Activated B cell treated with CpG ODN at 0.5 μM for 24 hours (primary cell): ENCODE data around the gene FBXO9. TPM values are rescaled to one million over a fixed set of nuclear protein-coding genes. Genes with fewer than 3 reads are reported as not detected.

ENCODE experiments used
- ATAC-seq: fragments of 200-7000 bp; cut with Tn5 transposase; one replicate; pipeline ENCODE4 v1.10.0; 2021; ENCODE audit warnings: low read depth, mild to moderate bottlenecking, moderate library complexity
- CTCF ChIA-PET: fragments of 350-600 bp; sonication (Branson Sonifier 250); formaldehyde crosslinking; loops from one replicate; lab custom pipeline; 2021; ENCODE audit warnings: antibody characterized with exemption; lab: Charles Lee
- POLR2A ChIA-PET: fragments of 350-600 bp; sonication (Branson Sonifier 250); formaldehyde crosslinking; loops from one replicate; lab custom pipeline; 2021; ENCODE audit warnings: antibody characterized with exemption; lab: Charles Lee
- DNase-seq: peaks from one replicate; pipeline ENCODE4 v3.0.0; 2022
- H3K27ac Mint-ChIP-seq: one replicate; pipeline ENCODE4 v1.8.0; 2020; ENCODE audit warnings: mixed read lengths
- H3K27me3 Mint-ChIP-seq: one replicate; pipeline ENCODE4 v1.8.0; 2021; ENCODE audit warnings: mixed read lengths
- H3K36me3 Mint-ChIP-seq: one replicate; pipeline ENCODE4 v1.8.0; 2021; ENCODE audit warnings: low read depth, mixed read lengths
- H3K4me1 Mint-ChIP-seq: one replicate; pipeline ENCODE4 v1.8.0; 2021; ENCODE audit warnings: mixed read lengths
- H3K4me3 Mint-ChIP-seq: one replicate; pipeline ENCODE4 v1.8.0; 2020; ENCODE audit warnings: mild to moderate bottlenecking, mixed read lengths
- H3K9me3 Mint-ChIP-seq: one replicate; pipeline ENCODE4 v1.8.0; 2020; ENCODE audit warnings: mixed read lengths
- intact Hi-C: fragments of 100-400 bp; cut with micrococcal nuclease; formaldehyde crosslinking; loops from one replicate; pipeline ENCODE4 v1.15.1; 2024
- total RNA-seq: library from RNA; stranded (reverse); gene quantifications from 2 replicates; pipeline ENCODE4 v1.2.3, GENCODE V29; 2022
- TF ChIP-seq, protein P1 (sequence below): fragments of 200-600 bp; IDR thresholded peaks from one replicate; pipeline ENCODE4 v1.8.0; 2022; ENCODE audit warnings: antibody characterized with exemption, mild to moderate bottlenecking

The FBXO9 gene
- total RNA-seq, 1 donor from 2014 or later = 62.1 TPM

DNA sequence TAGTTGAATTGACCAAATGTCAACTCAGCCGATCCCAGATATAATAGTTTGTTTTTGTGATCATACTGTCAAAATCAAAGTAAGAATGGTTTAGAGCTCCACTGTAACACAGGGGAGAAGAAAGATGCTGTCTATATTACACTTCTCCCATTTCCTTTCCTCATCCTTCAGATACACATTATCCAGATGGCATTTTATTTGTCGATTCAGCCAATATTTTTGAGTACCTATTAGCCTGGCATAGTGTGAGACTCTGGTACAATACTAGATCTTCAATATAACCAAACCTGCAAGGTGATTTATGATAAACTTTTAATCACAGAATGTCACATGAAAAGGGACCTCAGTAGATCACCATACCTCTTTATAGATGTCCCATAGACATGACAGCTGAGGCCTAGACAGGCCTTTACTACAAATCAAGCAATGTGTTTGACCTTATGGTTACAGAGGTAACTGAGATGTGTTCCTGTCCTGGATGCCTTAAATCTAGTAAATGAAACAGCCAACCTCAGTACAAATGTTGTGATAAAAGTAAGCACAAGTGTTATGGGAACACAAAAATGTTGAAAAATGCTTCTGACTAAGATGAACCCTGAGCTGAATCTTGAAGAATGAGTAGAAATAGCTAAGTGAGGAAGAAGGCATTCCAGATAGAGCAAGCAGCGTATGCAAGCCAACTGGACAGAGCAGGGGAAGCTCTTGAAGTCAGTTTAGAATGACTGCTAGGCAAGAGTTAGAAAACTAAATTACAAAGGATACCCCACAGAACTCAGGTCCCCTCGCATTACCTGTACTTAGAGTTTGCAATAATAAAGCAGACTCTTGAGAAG is 1.9 kb downstream of the FBXO9 start:
- DNase-seq (no peak), ATAC-seq (no peak)
- peaks cover 14% of the 10 kb centered on the region for H3K36me3 Mint-ChIP-seq
- peak overlapping the region; percentile 100 for H3K4me3 Mint-ChIP-seq
- intact Hi-C loops = no loop called here
- H3K27ac Mint-ChIP-seq = peak overlapping the region; percentile 41
- H3K9me3 Mint-ChIP-seq = no peaks in the 10 kb centered on the region
- H3K27me3 Mint-ChIP-seq = no peaks in the 10 kb centered on the region
- TF ChIP-seq, protein P1, sequence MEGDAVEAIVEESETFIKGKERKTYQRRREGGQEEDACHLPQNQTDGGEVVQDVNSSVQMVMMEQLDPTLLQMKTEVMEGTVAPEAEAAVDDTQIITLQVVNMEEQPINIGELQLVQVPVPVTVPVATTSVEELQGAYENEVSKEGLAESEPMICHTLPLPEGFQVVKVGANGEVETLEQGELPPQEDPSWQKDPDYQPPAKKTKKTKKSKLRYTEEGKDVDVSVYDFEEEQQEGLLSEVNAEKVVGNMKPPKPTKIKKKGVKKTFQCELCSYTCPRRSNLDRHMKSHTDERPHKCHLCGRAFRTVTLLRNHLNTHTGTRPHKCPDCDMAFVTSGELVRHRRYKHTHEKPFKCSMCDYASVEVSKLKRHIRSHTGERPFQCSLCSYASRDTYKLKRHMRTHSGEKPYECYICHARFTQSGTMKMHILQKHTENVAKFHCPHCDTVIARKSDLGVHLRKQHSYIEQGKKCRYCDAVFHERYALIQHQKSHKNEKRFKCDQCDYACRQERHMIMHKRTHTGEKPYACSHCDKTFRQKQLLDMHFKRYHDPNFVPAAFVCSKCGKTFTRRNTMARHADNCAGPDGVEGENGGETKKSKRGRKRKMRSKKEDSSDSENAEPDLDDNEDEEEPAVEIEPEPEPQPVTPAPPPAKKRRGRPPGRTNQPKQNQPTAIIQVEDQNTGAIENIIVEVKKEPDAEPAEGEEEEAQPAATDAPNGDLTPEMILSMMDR = no peak
- ChIA-PET CTCF (interaction anchor here (1.2 to 1.5 kb wide), 2 partner anchors 72 to 417 kb away, joined by 3 to 4 read pairs; partner anchors contain the start of gene GSTA4), POLR2A (interaction anchor here (2.6 kb wide), 1 partner anchor 72 kb away, joined by 12 read pairs; the partner anchor contains the start of gene GSTA4)
- peaks cover 47% of the 10 kb centered on the region for H3K4me1 Mint-ChIP-seq

DNA sequence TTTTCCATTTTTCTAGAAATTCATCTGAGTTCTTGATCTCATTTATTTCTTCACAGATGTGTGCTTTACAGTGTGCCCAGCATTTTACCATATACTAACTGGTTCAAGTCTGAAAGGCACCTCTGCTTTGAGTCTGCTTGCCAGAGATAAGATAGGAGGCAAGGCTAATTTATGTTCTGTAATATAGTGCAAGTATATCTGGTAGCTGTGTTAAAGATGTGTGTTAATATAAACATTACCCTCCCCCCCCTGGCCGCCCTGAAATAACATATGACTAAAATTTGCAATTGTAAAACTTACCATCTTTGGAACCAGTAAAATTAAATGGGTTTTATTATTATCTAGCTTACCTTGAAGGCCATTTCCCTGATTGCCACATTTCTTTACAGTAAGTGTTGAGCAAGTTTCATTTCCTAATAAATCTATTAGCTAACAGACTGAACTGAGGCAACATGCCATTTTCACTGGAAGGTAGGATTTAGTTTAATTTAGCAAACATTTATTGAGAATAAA is 2.7 kb downstream of the FBXO9 start:
- POLR2A ChIA-PET = interaction anchor here (0.6 kb wide), 1 partner anchor 343 kb away, joined by 3 read pairs; no protein-coding TSS in a partner anchor
- no peak for ATAC-seq

DNA sequence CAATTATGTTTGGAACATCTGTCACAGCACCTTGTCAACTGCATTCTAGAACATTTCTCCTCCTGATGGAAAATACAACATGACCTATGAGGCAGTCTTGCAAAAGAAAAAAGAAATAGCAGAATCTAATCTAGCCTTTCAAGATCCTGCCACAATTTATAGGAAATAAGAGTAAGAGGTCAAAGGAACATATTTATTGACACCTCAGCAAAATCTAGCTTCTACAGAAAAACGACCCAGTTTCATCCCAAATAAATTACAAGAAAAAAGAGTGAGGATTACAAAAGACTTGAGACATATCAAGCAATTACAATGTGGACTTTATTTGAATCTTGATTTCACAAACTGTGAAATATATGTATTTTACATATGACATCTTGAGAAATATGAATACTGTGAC is 4.2 kb downstream of the FBXO9 start:
- H3K9me3 Mint-ChIP-seq = no peaks in the 10 kb centered on the region
- ChIA-PET POLR2A (interaction anchor here (0.6 kb wide), 1 partner anchor 170 kb away, joined by 3 read pairs; no protein-coding TSS in a partner anchor), CTCF (no interaction called here)
- no peak for DNase-seq
- H3K4me3 Mint-ChIP-seq = no peak overlapping the region
- H3K4me1 Mint-ChIP-seq = peaks cover 34% of the 10 kb centered on the region
- intact Hi-C loops = no loop called here
- H3K36me3 Mint-ChIP-seq = peaks cover 30% of the 10 kb centered on the region
- no peak for ATAC-seq
- H3K27ac Mint-ChIP-seq = no peak overlapping the region
- H3K27me3 Mint-ChIP-seq = no peaks in the 10 kb centered on the region
- TF ChIP-seq, protein P1 = no peak

More for the DNA sequence above, 2.7 kb downstream of the FBXO9 start:
- no peak for DNase-seq
- no peaks in the 10 kb centered on the region for H3K27me3 Mint-ChIP-seq
- CTCF ChIA-PET = no interaction called here
- intact Hi-C loops = no loop called here
- H3K36me3 Mint-ChIP-seq = peaks cover 18% of the 10 kb centered on the region
- H3K4me3 Mint-ChIP-seq = no peak overlapping the region
- H3K27ac Mint-ChIP-seq = no peak overlapping the region
- TF ChIP-seq, protein P1 = no peak
- H3K4me1 Mint-ChIP-seq = peaks cover 40% of the 10 kb centered on the region
- no peaks in the 10 kb centered on the region for H3K9me3 Mint-ChIP-seq

DNA sequence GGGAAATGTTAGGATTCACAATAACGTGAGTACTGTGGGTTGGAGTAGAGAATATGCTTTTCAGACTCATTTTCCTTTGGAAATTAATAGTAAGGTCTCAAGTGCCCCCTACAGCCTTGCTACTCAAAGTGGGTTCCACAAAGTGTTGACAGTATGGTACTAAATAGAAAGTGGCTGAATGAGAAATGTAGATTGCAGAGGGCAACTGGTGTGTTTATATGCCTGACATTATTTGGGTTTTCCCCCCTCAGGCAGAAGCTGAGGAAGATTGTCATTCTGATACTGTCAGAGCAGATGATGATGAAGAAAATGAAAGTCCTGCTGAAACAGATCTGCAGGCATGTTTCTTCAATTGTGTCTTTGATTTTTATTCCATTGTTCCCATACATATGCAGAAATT is 5.6 kb downstream of the FBXO9 start:
- DNase-seq (no peak), ATAC-seq (peak; percentile 77)
- no peaks in the 10 kb centered on the region for H3K9me3 Mint-ChIP-seq
- H3K4me1 Mint-ChIP-seq = peaks cover 31% of the 10 kb centered on the region
- H3K27me3 Mint-ChIP-seq = no peaks in the 10 kb centered on the region
- ChIA-PET POLR2A (no interaction called here), CTCF (no interaction called here)
- peaks cover 32% of the 10 kb centered on the region for H3K36me3 Mint-ChIP-seq
- peak overlapping the region; percentile 14 for H3K27ac Mint-ChIP-seq
- intact Hi-C loops = no loop called here
- no peak overlapping the region for H3K4me3 Mint-ChIP-seq
- TF ChIP-seq, protein P1 = no peak

DNA sequence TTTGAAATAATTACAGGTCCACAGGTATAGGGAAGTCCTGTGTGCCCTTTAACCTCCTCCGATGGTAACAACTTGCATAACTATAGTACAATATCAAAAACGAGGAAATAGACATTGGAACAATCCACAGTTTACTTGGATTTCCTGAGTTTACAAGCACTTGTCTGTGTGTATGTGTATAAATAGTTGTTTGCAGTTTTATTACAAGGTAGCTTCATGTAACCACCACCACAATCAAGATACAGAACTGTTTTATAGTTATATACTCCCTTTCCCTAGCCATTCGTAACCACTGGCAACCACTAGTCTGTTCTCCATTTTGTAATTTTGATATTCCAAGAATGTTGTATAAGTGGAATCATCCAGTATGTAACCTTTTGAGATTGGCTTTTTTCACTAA is 9.1 kb downstream of the FBXO9 start:
- no peak for DNase-seq
- H3K4me1 Mint-ChIP-seq = peaks cover 8% of the 10 kb centered on the region
- POLR2A ChIA-PET = no interaction called here
- intact Hi-C loops = no loop called here
- CTCF ChIA-PET = no interaction called here
- H3K27ac Mint-ChIP-seq = no peak overlapping the region
- no peak overlapping the region for H3K4me3 Mint-ChIP-seq
- no peak for ATAC-seq
- H3K27me3 Mint-ChIP-seq = no peaks in the 10 kb centered on the region
- H3K36me3 Mint-ChIP-seq = peaks cover 48% of the 10 kb centered on the region
- H3K9me3 Mint-ChIP-seq = no peaks in the 10 kb centered on the region
- TF ChIP-seq, protein P1 = no peak
